HuH-7 (cell line): Measurements from ENCODE around the gene OCA2.

Source experiments
- DNase-seq: peaks from one replicate; pipeline ENCODE4 v3.0.0; 2011; ENCODE audit warnings: low spot score

Gene OCA2

DNA sequence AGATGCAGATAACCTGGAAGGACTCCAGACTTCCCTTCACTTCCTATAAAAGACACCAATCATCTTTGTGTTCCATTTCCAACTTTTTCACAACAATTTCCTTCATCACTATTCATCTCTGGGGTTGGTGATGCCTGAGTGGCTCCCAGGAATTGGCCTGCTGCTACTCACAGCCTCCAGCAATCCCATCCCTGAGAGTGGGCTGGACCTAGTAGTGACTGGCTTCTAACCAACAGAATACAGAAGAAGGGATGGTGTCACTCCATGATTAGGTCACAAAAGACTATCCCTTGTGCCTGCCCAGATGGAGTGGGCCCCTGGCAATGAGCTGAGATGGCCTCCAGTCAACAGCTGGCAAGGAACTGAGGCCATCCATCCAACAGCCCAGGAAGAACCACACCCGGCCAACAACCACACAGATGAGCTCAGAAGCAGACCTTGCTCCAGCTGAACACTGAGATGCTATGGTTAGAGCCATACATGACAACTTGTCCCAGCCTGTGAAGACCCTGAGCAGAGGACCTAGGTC, 20.9 kb downstream of the OCA2 start:
- no peak for DNase-seq

- DNase-seq = no peak
These were observed 23.5 kb downstream of the OCA2 start for GRCh38 chr15:28075573-28075972.

- no peak for DNase-seq
These were observed 30.2 kb downstream of the OCA2 start for GRCh38 chr15:28068930-28069329.

- no peak for DNase-seq
These were observed 32.9 kb downstream of the OCA2 start for GRCh38 chr15:28066231-28066630.

GRCh38 chr15:28060005-28060404, 39.1 kb downstream of the OCA2 start:
- DNase-seq = no peak

DNA sequence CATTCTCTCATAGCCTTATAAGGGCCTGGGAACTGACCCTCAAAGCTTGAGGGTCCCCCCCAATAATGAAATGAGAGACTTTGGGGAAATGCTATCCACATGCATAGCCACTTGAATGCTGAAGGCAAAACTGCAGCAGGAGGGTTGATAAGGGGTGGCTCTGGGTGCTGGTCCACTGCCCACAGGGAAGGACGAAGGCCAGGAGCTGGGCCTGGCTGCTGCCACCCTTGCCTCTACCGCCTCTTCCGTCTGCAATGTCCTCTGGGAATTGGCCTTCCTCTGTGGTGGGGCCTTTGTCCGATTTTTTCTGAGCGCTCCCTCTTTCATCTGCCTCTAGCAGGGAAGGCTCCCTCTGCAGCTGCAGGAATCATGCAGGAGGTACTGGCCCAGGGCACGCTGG, 41.0 kb downstream of the OCA2 start:
- no peak for DNase-seq

GRCh38 chr15:28051955-28052633, 47.0 kb downstream of the OCA2 start:
- DNase-seq = no peak

DNA sequence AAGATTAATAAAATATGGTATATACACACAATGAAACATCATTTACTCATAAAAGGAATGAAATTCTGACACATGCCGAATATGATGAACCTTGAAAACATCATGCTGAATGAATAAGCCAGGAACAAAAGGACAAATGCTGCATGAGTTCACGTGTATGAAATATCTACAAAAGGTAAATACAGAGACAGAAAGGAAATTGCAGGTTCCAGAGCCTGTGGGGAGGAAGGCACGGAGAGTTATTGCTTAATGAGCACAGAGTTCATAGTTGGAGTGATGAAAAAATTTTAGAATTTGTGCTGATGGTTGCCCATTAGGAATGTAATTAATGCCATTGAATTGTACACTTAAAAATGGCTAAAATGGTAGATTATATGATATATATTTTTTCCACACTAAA, 49.5 kb downstream of the OCA2 start:
- DNase-seq = no peak

DNA sequence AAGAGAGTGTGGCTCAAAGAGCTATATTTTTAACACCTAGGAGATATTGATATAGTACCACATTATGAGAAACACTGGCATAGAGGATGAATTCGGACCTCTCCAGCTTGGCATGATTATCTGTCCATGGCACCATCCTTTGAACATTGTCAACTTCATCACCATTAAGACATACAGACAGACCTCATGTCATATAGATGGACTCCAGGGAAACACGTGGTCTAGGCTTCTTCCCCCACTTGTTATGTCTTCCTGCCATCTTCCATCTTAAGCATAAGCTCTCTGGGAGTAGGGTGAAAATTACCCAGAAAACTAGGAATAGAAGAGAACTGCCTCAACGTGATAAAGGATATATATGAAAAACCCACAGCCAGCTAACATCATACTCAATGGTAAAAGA, 51.8 kb downstream of the OCA2 start:
- DNase-seq = no peak

GRCh38 chr15:28044121-28044672, 54.9 kb downstream of the OCA2 start:
- no peak for DNase-seq

- peak; percentile 28 for DNase-seq
These were observed 55.4 kb downstream of the OCA2 start for GRCh38 chr15:28043691-28044091.

- peak; percentile 26 for DNase-seq
These were observed 61.0 kb downstream of the OCA2 start for GRCh38 chr15:28037969-28038590.

DNA sequence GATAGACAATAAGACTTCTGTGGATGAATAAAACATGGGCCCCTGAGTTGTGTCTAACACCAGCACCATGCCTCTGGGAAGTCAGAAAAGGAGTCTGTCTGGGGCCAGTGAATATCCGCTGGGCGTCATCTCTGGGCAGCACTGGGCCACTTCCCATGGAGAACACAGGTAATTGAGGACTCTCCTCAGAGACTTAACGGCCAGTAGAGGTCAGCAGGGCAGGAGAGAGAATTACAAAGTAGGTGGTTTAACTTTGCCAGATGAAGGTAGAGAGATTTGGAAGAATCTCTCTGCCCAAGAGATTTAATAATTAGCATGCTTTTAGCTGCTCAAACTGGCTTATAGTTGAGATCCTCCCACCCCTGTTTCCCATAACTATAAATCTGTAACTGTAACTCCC, 65.7 kb downstream of the OCA2 start:
- no peak for DNase-seq

- DNase-seq = no peak
These were observed 68.3 kb downstream of the OCA2 start for GRCh38 chr15:28030801-28031200.

- DNase-seq = no peak
These were observed 71.4 kb downstream of the OCA2 start for GRCh38 chr15:28027714-28028076.

- DNase-seq = no peak
These were observed 72.1 kb downstream of the OCA2 start for GRCh38 chr15:28026764-28027713.

DNA sequence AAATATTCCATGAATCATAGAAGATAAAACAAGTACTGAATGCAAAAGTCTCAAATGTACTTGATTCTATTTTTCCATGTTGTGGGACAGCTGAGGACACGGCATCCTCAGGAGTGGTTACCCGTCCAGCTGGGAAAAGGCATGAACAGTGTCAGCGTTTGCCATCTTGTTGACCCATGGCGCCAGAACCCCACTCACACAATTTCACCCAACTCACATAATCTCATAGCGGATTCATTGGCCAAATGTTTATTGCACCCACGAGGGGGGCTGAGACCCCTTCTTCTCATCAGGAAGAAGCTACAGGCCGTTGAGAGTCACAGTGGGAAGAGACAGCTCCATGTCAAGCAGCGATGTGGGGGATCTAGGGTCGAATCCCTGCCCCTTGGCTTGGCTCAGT, 72.9 kb downstream of the OCA2 start:
- DNase-seq = no peak

DNA sequence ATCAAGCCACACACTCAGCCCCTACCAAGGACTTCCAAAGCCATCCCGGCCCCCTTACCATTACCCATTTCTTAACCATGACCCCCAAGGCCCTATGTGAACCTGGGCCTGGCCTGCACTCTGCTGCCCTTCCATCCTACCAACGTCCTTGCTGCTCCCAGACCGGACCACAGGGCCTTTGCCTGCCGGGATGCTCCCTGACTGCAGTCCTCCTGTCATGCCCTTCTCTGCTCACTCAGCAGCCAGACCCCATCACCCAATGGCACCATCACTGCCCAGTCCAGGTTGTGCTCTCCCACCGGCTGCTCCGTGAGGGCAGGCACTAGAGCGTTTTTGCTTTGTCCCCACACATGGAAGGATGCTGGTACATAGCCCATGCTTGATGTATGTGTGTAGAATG, 73.7 kb downstream of the OCA2 start:
- DNase-seq = no peak

DNA sequence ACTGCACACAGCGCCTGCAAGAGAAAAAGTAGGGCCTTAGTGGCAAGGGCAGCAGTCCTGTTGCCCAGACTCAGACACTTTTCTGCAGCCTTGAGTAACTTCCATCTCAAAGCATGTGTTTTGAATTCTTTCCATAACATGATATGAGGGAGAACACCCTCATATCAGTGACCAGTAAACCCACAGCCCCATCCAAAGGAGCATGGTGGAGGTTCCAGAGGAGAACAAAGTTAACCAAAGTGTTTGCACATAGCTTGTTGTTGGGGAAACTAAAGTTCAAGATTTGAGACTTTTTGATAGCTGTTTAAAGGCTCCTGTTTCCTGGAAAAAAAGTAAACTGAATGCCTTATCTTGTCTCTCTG, 74.2 kb downstream of the OCA2 start:
- DNase-seq = no peak

GRCh38 chr15:28023933-28024888, 74.9 kb downstream of the OCA2 start:
- no peak for DNase-seq

GRCh38 chr15:28023422-28023821, 75.7 kb downstream of the OCA2 start:
- no peak for DNase-seq
